ENCODE measurements around the gene MAP2K6.

The MAP2K6 gene

GRCh38 chr17:69588316-69588715, 173.8 kb downstream of the MAP2K6 start:
- DNase-seq = no peak

DNA sequence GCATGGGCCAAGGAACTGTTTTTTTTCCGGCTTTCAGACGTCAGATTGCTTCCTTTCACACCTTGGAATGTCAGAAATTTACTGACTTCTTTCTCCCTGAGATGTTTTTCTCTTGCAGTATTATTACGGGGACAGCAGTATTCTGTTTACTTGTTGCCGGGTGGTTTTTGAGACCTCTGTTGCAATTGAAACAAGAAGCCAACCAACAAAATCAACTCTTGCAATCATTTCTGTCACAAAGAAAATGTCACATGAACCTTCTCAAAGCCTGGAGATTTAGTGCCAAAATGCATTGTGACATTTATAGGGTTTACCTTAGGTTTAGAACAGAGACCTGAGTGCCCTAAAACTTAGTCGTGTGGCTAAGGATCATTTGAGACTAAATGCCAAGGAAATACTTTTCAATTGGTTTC, 174.3 kb downstream of the MAP2K6 start:
- DNase-seq = no peak

DNA sequence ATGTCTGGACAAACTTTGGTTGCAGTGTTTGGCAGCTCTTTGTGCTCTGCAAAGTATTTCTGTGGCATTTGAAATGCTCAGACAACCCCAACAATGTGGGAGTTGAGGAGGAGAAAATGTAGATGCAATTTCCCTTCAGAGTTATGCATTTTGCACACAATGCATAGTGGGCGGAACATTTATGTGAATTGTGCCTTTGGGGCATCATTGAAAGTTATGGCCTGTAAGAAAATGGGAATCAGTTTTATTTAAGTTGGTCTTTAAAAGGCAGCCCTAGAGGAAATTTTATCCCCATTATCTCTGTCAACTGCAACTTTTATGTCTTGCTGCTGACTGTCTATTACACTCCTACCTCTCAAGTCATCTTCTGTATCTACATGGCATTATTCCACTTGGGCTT, 176.2 kb downstream of the MAP2K6 start:
- DNase-seq = no peak

GRCh38 chr17:69592692-69593350, 178.3 kb downstream of the MAP2K6 start:
- DNase-seq = no peak

DNA sequence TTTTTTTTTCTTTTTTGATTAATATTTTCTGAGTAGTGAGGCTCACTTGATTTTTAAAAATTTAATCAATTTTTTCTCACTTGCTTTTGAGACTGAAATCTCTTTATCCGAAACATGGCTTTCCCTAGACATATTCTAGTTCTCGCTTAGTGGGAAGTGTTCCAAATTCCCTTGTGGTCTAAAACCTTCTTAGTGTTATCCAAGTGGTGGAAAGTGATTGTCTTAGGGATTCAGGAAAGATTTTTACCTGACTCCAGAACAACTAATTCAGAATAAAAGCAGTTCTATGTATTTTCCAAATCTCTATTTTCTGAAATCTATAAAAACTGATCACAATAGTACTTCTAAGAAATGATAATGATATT, 178.8 kb downstream of the MAP2K6 start:
- DNase-seq = no peak

DNA sequence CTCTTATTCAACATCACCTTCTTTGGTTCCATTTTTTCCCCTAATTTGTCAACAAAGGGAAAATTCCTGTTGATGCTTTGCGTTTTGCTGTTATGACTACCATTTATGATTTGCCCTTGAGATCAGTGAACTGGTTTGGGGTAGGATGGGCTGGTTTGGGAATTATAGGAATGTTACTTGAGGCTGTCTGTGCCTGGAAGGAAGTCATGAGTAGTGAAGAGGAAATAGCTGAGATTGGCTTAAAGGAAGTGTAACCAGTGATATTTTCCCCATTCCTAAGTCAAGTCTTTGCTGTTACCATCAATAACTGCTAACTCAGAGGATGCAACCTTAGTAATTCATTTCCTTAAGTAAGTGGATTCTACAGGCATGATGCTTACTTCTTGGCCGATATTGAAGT, 179.2 kb downstream of the MAP2K6 start:
- no peak for DNase-seq

- DNase-seq = no peak
Observed at GRCh38 chr17:69594641-69595040, 180.1 kb downstream of the MAP2K6 start.

- DNase-seq = no peak
Observed at GRCh38 chr17:69596141-69596540, 181.6 kb downstream of the MAP2K6 start.

- no peak for DNase-seq
Observed at GRCh38 chr17:69597898-69598692, 183.6 kb downstream of the MAP2K6 start.

GRCh38 chr17:69602972-69603371, 188.5 kb downstream of the MAP2K6 start:
- DNase-seq = no peak
